Chondrocyte (in vitro differentiated cells): ENCODE data around the gene CSK. TPM values are rescaled to one million over a fixed set of nuclear protein-coding genes. Genes with fewer than 3 reads are reported as not detected.
A peak's percentile ranks its signal among the peaks of the same experiment; 100 is the strongest.

Source experiments
- DNase-seq: peaks from one replicate; pipeline ENCODE4 v3.0.0; 2021; ENCODE audit warnings: mixed read lengths, low spot score
- H3K27ac Mint-ChIP-seq: one replicate; pipeline ENCODE4 v1.8.0; 2021; ENCODE audit warnings: mild to moderate bottlenecking, moderate library complexity, mixed read lengths; ENCODE audit not compliant: unreplicated experiment
- H3K27me3 Mint-ChIP-seq: 2 replicates; pipeline ENCODE4 v1.8.0; 2021; ENCODE audit warnings: low read depth, mixed read lengths
- H3K36me3 Mint-ChIP-seq: 2 replicates; pipeline ENCODE4 v1.8.0; 2021; ENCODE audit warnings: low read depth, mixed read lengths
- H3K4me1 Mint-ChIP-seq: 2 replicates; pipeline ENCODE4 v1.8.0; 2021; ENCODE audit warnings: low read depth, mild to moderate bottlenecking, mixed read lengths
- H3K4me3 Mint-ChIP-seq: one replicate; pipeline ENCODE4 v1.8.0; 2021; ENCODE audit warnings: mild to moderate bottlenecking, moderate library complexity, mixed read lengths; ENCODE audit not compliant: unreplicated experiment
- H3K9me3 Mint-ChIP-seq: 2 replicates; pipeline ENCODE4 v1.8.0; 2021; ENCODE audit warnings: low read depth, mixed read lengths
- total RNA-seq: library from RNA; stranded (reverse); gene quantifications from 3 replicates; pipeline ENCODE4 v1.2.1, GENCODE V29; 2021
- TF ChIP-seq, protein P1 (sequence below): fragments of 200-600 bp; sonication (generic); IDR thresholded peaks from 2 replicates; pipeline ENCODE4 v1.5.0; 2021; ENCODE audit warnings: antibody characterized with exemption, mild to moderate bottlenecking, moderate library complexity

Gene CSK
- total RNA-seq, 1 donor from 2014 or later = 39.9 TPM

DNA sequence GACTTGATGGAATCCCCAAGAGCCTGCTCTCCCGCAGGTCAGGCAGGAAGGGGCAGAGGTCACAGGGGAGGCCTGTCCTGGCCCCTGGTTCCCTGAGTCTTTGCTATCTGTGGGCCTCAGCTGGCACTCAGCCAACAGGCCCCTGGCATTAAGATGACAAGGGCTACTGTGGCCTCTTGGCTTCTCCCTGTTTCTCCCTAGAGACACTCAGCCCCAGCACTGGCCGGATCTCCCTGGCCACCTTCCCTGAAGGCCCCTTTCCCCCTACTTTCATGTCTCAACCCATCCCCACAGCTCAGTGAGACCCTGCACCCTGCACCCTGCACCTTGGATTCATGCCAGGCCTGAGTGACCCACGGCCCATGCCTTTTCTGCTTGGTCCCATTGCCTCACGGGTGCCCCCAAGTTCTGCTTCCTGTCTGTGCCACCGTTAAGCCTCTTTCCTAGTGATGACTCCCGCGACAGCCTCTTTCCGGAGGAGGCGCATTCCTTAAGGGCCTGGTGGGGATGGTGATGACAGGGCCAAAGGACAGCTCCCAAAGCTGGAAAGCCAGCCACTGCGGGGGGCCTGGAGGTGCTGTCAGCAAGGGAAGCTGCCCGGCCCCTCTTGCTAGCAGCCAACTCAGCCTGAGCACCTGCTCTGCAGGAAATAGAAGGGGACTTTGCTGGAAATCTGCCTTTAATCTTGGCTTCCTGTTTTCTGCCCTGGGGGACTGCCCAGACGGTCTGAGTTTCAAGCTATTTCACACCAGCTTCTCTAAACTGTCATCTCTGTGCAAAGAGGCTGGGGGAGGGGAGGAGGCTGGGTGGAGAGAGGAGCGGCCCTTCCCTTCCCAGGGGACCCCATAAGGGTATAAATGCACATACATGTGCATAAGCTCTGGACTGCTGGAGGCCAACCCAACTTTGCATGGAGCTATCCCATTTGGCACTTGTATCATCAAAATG lies 4.8 kb upstream of the CSK start:
- H3K36me3 Mint-ChIP-seq = no peaks in the 10 kb centered on the region
- H3K4me1 Mint-ChIP-seq = peaks cover 29% of the 10 kb centered on the region
- no peaks in the 10 kb centered on the region for H3K9me3 Mint-ChIP-seq
- H3K4me3 Mint-ChIP-seq = no peak overlapping the region
- no peaks in the 10 kb centered on the region for H3K27me3 Mint-ChIP-seq
- peak overlapping the region; percentile 87 for H3K27ac Mint-ChIP-seq
- DNase-seq = no peak
- TF ChIP-seq, protein P1, sequence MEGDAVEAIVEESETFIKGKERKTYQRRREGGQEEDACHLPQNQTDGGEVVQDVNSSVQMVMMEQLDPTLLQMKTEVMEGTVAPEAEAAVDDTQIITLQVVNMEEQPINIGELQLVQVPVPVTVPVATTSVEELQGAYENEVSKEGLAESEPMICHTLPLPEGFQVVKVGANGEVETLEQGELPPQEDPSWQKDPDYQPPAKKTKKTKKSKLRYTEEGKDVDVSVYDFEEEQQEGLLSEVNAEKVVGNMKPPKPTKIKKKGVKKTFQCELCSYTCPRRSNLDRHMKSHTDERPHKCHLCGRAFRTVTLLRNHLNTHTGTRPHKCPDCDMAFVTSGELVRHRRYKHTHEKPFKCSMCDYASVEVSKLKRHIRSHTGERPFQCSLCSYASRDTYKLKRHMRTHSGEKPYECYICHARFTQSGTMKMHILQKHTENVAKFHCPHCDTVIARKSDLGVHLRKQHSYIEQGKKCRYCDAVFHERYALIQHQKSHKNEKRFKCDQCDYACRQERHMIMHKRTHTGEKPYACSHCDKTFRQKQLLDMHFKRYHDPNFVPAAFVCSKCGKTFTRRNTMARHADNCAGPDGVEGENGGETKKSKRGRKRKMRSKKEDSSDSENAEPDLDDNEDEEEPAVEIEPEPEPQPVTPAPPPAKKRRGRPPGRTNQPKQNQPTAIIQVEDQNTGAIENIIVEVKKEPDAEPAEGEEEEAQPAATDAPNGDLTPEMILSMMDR = no peak

DNA sequence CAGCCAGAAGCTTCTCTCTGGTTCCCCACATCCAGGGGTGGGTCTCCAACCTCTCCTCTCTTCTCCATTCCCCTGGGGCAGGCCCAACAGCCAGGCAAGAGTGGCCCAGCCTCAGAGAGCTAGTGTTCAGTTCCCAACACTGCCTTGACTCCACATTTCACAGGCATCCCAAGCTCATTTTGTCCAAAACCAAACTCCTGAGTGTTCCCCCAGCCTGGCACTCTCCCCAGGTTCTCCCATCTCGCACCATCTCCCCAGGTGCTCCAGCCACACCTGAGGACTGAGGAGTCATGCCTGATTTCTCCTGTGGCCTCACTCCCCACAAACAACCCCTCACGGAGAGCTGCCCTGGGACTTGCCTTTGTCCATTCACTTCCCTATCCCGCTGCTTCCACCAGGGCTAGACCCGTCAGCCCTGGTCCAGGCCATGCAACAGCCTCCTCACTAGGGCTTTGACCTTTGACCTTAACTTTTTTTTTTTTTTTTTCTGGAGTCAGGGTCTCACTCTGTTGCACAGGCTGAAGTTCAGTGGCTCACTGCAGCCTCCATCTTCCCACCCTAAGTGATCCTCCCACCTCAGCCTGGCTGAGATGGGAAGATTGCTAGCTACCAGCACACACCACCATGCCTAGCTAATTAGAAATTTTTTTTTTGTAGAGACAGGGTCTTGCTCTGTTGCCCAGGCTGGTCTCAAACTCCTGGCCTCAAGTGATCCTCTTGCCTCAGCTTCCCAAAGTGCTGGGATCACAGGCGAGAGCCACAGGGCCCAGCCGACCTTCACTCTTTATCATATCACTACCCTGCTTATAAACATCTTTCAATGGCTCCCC lies 3.9 kb upstream of the CSK start:
- TF ChIP-seq, protein P1 = no peak
- peaks cover 33% of the 10 kb centered on the region for H3K4me1 Mint-ChIP-seq
- no peaks in the 10 kb centered on the region for H3K9me3 Mint-ChIP-seq
- no peaks in the 10 kb centered on the region for H3K36me3 Mint-ChIP-seq
- no peaks in the 10 kb centered on the region for H3K27me3 Mint-ChIP-seq
- no peak overlapping the region for H3K4me3 Mint-ChIP-seq
- DNase-seq = no peak
- H3K27ac Mint-ChIP-seq = peak overlapping the region; percentile 66

DNA sequence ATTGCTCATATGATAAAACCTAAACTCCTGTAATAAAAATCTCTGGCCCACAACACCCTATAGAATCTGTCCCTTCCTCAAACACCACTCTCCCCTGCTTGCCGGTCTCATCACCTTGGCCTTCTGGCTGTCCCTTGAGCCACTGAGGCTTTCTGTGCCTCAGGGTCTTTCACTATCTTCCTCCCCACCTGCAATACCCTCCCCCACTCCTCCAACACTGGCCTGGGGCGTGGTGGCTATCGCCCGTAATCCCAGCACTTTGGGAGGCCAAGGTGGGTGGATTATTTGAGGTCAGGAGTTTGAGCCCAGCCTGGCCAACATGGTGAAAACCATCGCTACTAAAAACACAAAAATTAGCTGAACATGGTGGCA lies 3.3 kb upstream of the CSK start:
- no peaks in the 10 kb centered on the region for H3K9me3 Mint-ChIP-seq
- no peaks in the 10 kb centered on the region for H3K27me3 Mint-ChIP-seq
- H3K4me3 Mint-ChIP-seq = no peak overlapping the region
- TF ChIP-seq, protein P1 = no peak
- DNase-seq = no peak
- no peaks in the 10 kb centered on the region for H3K36me3 Mint-ChIP-seq
- H3K4me1 Mint-ChIP-seq = peaks cover 39% of the 10 kb centered on the region
- H3K27ac Mint-ChIP-seq = no peak overlapping the region

DNA sequence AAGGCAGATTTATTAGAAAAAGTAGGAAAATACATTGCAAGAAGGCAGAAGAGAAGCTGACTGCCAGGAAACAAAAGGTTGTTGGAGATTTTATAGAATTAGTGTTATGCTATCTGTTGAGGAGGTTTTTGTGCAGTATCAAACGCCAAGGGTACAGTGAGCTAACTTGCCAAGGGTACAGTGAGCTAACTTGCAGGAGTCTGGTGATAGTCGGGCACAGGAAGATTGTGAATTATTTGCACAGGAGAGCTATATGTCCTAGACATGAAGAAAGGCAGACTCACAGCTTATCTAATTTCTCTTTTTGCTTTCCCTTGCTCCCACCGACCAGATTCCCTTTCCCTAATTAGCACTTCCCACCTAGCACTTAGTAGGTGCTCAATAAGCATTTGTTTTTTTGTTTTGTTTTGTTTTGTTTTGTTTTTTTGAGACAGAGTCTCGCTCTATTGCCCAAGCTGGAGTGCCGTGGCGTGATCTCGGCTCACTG lies 2.7 kb upstream of the CSK start:
- H3K4me3 Mint-ChIP-seq = no peak overlapping the region
- H3K36me3 Mint-ChIP-seq = no peaks in the 10 kb centered on the region
- H3K27me3 Mint-ChIP-seq = no peaks in the 10 kb centered on the region
- no peaks in the 10 kb centered on the region for H3K9me3 Mint-ChIP-seq
- no peak for DNase-seq
- TF ChIP-seq, protein P1 = no peak
- peaks cover 45% of the 10 kb centered on the region for H3K4me1 Mint-ChIP-seq
- no peak overlapping the region for H3K27ac Mint-ChIP-seq
